Common myeloid progenitor, CD34-positive (primary cell): ENCODE data around the gene PTH.

Experiments used
- CTCF ChIA-PET: fragments of 350-600 bp; sonication (Branson Sonifier 250); formaldehyde crosslinking; loops from one replicate; lab custom pipeline; 2021; ENCODE audit warnings: antibody characterized with exemption; lab: Charles Lee
- POLR2A ChIA-PET: fragments of 350-600 bp; sonication (Branson Sonifier 250); formaldehyde crosslinking; loops from one replicate; lab custom pipeline; 2021; ENCODE audit warnings: antibody characterized with exemption; lab: Charles Lee
- DNase-seq, 3 donors: peaks; one replicate each; pipeline versions ENCODE4 v3.0.0 to v3.0.0-alpha.2; 2013
- H3K27ac ChIP-seq, 2 experiments: 1 replicate in 1 of 2; 2 replicates in 1 of 2; pipeline ENCODE4 v1.7.0; 2013; ENCODE audit warnings: inconsistent platforms in 2 of 2, low read length in 2 of 2, mild to moderate bottlenecking in 2 of 2, low read depth in 1 of 2, moderate library complexity in 1 of 2; ENCODE audit not compliant: severe bottlenecking in 2 of 2, insufficient read depth in 1 of 2, poor library complexity in 1 of 2
- H3K27me3 ChIP-seq, 5 experiments: replicated peaks in 2 of 5; 1 replicate in 3 of 5; 2 replicates in 2 of 5; pipeline versions ENCODE4 v1.6.1 to v1.7.0; 2013; ENCODE audit warnings: low read length in 4 of 5, mild to moderate bottlenecking in 2 of 5, moderate library complexity in 2 of 5, inconsistent platforms in 1 of 5; ENCODE audit not compliant: insufficient read depth in 5 of 5, control insufficient read depth in 4 of 5
- H3K36me3 ChIP-seq, 4 experiments: 1 replicate in 2 of 4; 2 replicates in 2 of 4; pipeline versions ENCODE4 v1.6.1 to v1.7.0; 2013; ENCODE audit warnings: low read length in 3 of 4, control low read depth in 1 of 4, mild to moderate bottlenecking in 1 of 4; ENCODE audit not compliant: control insufficient read depth in 4 of 4, insufficient read depth in 4 of 4
- H3K4me1 ChIP-seq, 4 experiments: 1 replicate in 3 of 4; 2 replicates in 1 of 4; pipeline versions ENCODE4 v1.6.1 to v1.7.1; 2013; ENCODE audit warnings: low read length in 3 of 4, mild to moderate bottlenecking in 3 of 4, control low read depth in 1 of 4, inconsistent platforms in 1 of 4, moderate library complexity in 1 of 4; ENCODE audit not compliant: control insufficient read depth in 4 of 4, insufficient read depth in 4 of 4; ENCODE audit errors: control extremely low read depth in 1 of 4
- H3K4me3 ChIP-seq, 7 experiments: 1 replicate in 4 of 7; 2 replicates in 3 of 7; pipeline versions ENCODE4 v1.5.1 to v1.7.0; 2013; ENCODE audit warnings: mild to moderate bottlenecking in 7 of 7, low read length in 6 of 7, moderate library complexity in 6 of 7, inconsistent platforms in 2 of 7, low read depth in 2 of 7, control low read depth in 1 of 7; ENCODE audit not compliant: insufficient read depth in 4 of 7, control insufficient read depth in 1 of 7; ENCODE audit errors: extremely low read depth in 1 of 7
- H3K9me3 ChIP-seq, 5 experiments: 1 replicate in 4 of 5; 2 replicates in 1 of 5; pipeline versions ENCODE4 v1.6.1 to v1.7.1; 2013; ENCODE audit warnings: low read length in 4 of 5, mild to moderate bottlenecking in 2 of 5, inconsistent platforms in 1 of 5, low read depth in 1 of 5, moderate library complexity in 1 of 5; ENCODE audit not compliant: control insufficient read depth in 4 of 5, insufficient read depth in 2 of 5; ENCODE audit errors: control extremely low read depth in 1 of 5
- WGBS: methylation state at CpG from one replicate; pipeline ENCODE4 v1.1.5; 2013; ENCODE audit not compliant: insufficient coverage; 5-methylcytosine and 5-hydroxymethylcytosine counted together

PTH gene

GRCh38 chr11:13494051-13494450 lies 1.7 kb downstream of the PTH start:
- no peaks in the 10 kb centered on the region for H3K4me1 ChIP-seq
- H3K36me3 ChIP-seq = no peaks in the 10 kb centered on the region
- 67% methylated on average over 2 of the region's 3 CpGs for WGBS
- peaks cover 0 to 2% (median 0%) of the 10 kb centered on the region in 5 experiments for H3K9me3 ChIP-seq
- H3K27ac ChIP-seq = no peak overlapping the region
- no peak for DNase-seq
- ChIA-PET POLR2A (no interaction called here), CTCF (no interaction called here)
- peaks cover 0 to 6% (median 0%) of the 10 kb centered on the region in 5 experiments for H3K27me3 ChIP-seq
- H3K4me3 ChIP-seq = no peak overlapping the region

GRCh38 chr11:13487661-13488030 lies 8.2 kb downstream of the PTH start:
- peak; percentile 3 to 60 (median 34) for DNase-seq
- ChIA-PET POLR2A (no interaction called here), CTCF (interaction anchor here (1.7 kb wide), 1 partner anchor 766 kb away, joined by 3 read pairs; no protein-coding TSS in a partner anchor)
- Histone ChIP-seq H3K27ac (no peak overlapping the region), H3K9me3 (peaks cover 0 to 2% (median 0%) of the 10 kb centered on the region in 5 experiments), H3K4me3 (peak overlapping the region in 3 of 7 experiments; percentile 54 to 64 (median 61)), H3K27me3 (no peaks in the 10 kb centered on the region), H3K36me3 (no peaks in the 10 kb centered on the region), H3K4me1 (no peaks in the 10 kb centered on the region)
- WGBS = 32% methylated on average over 4 of the region's 5 CpGs

- Histone ChIP-seq H3K4me3 (peak overlapping the region in 4 of 7 experiments; percentile 26 to 64 (median 58)), H3K9me3 (peaks cover 0 to 2% (median 0%) of the 10 kb centered on the region in 5 experiments), H3K4me1 (no peaks in the 10 kb centered on the region), H3K27ac (no peak overlapping the region), H3K36me3 (no peaks in the 10 kb centered on the region), H3K27me3 (no peaks in the 10 kb centered on the region)
- WGBS = 56% methylated on average over 18 of the region's 26 CpGs
- peak; percentile 38 to 81 (median 72) for DNase-seq
- ChIA-PET CTCF (interaction anchor here (0.8 to 1.7 kb wide), 2 partner anchors 187 to 766 kb away, joined by 3 read pairs; no protein-coding TSS in a partner anchor), POLR2A (no interaction called here)
These were observed 8.7 kb downstream of the PTH start for GRCh38 chr11:13486926-13487660.

- no peak for DNase-seq
- Histone ChIP-seq H3K36me3 (no peaks in the 10 kb centered on the region), H3K27ac (no peak overlapping the region), H3K27me3 (no peaks in the 10 kb centered on the region), H3K4me3 (no peak overlapping the region), H3K9me3 (peaks cover 0 to 2% (median 0%) of the 10 kb centered on the region in 5 experiments), H3K4me1 (no peaks in the 10 kb centered on the region)
- POLR2A ChIA-PET = no interaction called here
- WGBS = 94% methylated on average over 9 of the region's 9 CpGs
- CTCF ChIA-PET = interaction anchor here (1.1 kb wide), 1 partner anchor 15 kb away, joined by 3 read pairs; no protein-coding TSS in a partner anchor
These were observed 15.6 kb downstream of the PTH start for GRCh38 chr11:13480198-13480597.

GRCh38 chr11:13479688-13480087 lies 16.1 kb downstream of the PTH start:
- DNase-seq = no peak
- Histone ChIP-seq H3K9me3 (no peaks in the 10 kb centered on the region), H3K4me3 (no peak overlapping the region), H3K4me1 (no peaks in the 10 kb centered on the region), H3K27me3 (no peaks in the 10 kb centered on the region), H3K27ac (no peak overlapping the region), H3K36me3 (no peaks in the 10 kb centered on the region)
- POLR2A ChIA-PET = no interaction called here
- CTCF ChIA-PET = interaction anchor here (1.1 kb wide), 1 partner anchor 14 kb away, joined by 3 read pairs; no protein-coding TSS in a partner anchor
- WGBS = 100% methylated on average over 1 of the region's 3 CpGs

GRCh38 chr11:13475091-13475490 lies 20.7 kb downstream of the PTH start:
- no peak overlapping the region for H3K4me3 ChIP-seq
- no peaks in the 10 kb centered on the region for H3K4me1 ChIP-seq
- no peak for DNase-seq
- POLR2A ChIA-PET = no interaction called here
- CTCF ChIA-PET = interaction anchor here (0.8 kb wide), 1 partner anchor 9 kb away, joined by 4 read pairs; no protein-coding TSS in a partner anchor
- 100% methylated on average over 1 of the region's 3 CpGs for WGBS
- no peaks in the 10 kb centered on the region for H3K36me3 ChIP-seq
- H3K9me3 ChIP-seq = no peaks in the 10 kb centered on the region
- H3K27ac ChIP-seq = no peak overlapping the region
- peaks cover 0 to 4% (median 1%) of the 10 kb centered on the region in 5 experiments for H3K27me3 ChIP-seq
